ENCODE measurements around the gene SH3RF3.
A peak's percentile ranks its signal among the peaks of the same experiment; 100 is the strongest.

Gene SH3RF3

DNA sequence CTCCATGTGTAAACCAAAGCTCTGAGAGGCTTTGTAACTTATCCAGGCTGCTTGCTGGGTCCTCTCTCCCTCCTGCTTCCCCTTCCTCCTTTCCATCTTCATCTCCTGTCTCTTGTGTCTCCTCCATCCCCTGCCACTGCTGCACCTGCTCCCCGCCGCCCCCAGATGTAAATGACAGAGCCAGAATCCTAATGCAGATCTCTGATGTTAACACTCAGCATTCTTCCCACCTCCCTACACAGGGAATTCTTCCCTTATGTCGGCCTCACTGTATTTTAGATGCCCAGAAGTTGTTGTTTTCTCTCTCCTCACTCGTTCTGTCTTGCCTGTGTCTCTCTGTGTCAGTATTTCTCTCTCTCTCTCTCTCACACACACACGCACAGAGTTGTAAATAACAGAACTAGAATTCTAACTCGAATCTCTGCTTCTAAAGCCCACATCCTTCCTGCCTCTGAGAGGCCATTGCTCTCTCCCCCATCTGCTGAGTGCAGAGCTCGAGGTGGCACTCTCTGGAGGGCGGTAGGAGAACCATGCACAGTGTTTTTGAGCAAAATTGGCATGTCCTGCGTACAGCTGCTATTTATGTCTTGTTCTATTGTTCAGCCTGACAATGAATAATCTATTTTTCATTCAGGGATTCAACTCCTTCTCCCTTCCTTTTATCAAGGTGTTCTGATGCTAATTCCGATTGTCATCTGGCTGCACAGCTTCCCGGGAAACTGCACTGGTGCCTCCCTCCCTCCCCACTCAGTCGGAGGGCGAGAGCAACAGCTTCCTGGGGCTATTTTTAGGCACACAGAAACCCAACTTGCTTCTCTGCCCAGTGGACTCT, 219.9 kb downstream of the SH3RF3 start:
- Histone ChIP-seq H3K4me1 (ENCODE audit: insufficient read depth, poor library complexity, severe bottlenecking) (peaks cover 5% of the 10 kb centered on the region), H3K36me3 (ENCODE audit: low read depth) (no peaks in the 10 kb centered on the region), H3K27me3 (ENCODE audit: insufficient read depth, poor library complexity, severe bottlenecking) (no peaks in the 10 kb centered on the region), H3K9me3 (ENCODE audit: severe bottlenecking) (no peaks in the 10 kb centered on the region), H3K27ac (ENCODE audit: poor library complexity, severe bottlenecking) (no peak overlapping the region), H3K4me3 (ENCODE audit: severe bottlenecking) (no peak overlapping the region)
- TF ChIP-seq CTCF (IDR thresholded peaks at IDR 0.05; ENCODE audit: poor library complexity, severe bottlenecking) = no peak
- no peak for DNase-seq (ENCODE audit: low spot score)
- ATAC-seq (ENCODE audit: low read depth) = no peak

DNA sequence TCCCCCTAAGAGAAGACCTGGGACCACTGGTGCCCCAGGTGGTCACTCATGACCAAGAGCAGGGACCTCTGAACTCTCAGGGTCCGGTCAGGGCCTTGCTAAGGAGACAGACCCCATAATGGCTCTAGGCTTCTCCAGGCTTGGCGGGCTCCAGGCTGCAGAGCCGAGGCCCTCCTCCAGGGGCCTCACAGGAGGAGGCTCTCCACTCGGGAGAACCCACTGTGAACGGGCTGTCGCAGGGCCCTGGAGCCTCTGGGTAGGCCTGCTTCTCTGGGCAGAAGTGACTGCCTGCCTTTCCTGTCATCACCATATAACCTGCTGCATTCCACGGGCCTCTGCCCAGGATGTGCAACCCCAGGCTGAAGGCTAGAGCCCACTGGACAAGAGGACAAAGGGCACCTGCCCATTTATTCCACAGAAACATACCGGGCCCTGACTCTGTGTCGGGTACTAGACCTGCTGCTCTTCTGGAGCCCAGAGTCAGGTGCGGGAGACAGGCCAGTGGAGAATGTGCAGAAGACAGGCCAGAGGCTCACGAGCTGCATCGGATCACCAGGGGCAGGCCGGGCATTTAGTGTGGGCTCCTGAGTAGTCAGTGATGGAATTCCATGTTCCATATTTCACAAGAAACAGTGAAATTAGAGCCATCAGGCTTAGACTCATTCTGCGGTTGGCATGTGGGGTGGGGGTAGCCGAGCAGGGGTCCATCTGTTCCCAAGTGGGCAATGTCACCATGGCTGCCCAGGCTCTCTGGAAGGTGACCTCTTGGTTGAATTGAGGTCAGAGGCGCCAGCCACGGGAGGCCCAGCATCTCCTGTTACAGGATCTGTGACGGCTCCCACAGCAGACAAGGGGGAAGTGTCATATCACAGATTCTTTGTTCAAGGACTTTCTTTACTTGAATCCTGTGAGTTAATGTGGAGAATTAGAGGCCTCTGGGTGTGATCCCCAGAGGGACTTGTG, 220.8 kb downstream of the SH3RF3 start:
- H3K36me3 ChIP-seq (ENCODE audit: low read depth) = no peaks in the 10 kb centered on the region
- H3K9me3 ChIP-seq (ENCODE audit: severe bottlenecking) = no peaks in the 10 kb centered on the region
- DNase-seq (ENCODE audit: low spot score) = no peak
- no peak overlapping the region for H3K27ac ChIP-seq (ENCODE audit: poor library complexity, severe bottlenecking)
- no peaks in the 10 kb centered on the region for H3K27me3 ChIP-seq (ENCODE audit: insufficient read depth, poor library complexity, severe bottlenecking)
- no peak for ATAC-seq (ENCODE audit: low read depth)
- peaks cover 5% of the 10 kb centered on the region for H3K4me1 ChIP-seq (ENCODE audit: insufficient read depth, poor library complexity, severe bottlenecking)
- TF ChIP-seq CTCF (IDR thresholded peaks at IDR 0.05; ENCODE audit: poor library complexity, severe bottlenecking) = no peak
- no peak overlapping the region for H3K4me3 ChIP-seq (ENCODE audit: severe bottlenecking)

DNA sequence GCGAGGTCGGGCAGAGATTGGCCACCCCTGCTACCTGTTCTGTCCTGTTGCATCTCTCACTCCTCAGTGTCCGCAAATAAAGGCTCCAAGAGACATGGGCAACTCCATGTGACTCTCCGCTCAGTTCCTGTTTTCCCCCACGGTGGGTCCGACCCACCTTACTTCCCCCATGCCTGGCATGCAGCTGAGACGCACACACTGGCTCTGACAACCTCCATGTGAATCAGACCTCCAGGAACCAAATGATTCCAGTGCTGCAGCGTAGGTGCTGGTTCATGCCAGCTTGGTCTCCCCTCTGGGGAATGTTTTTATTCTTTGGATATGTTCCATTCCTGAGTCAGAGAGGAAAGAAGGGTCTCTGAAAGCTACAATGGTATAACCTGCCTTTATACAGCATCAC, 221.5 kb downstream of the SH3RF3 start:
- H3K4me1 ChIP-seq (ENCODE audit: insufficient read depth, poor library complexity, severe bottlenecking) = peaks cover 5% of the 10 kb centered on the region
- no peak for TF ChIP-seq CTCF (IDR thresholded peaks at IDR 0.05; ENCODE audit: poor library complexity, severe bottlenecking)
- ATAC-seq (ENCODE audit: low read depth) = no peak
- no peaks in the 10 kb centered on the region for H3K27me3 ChIP-seq (ENCODE audit: insufficient read depth, poor library complexity, severe bottlenecking)
- no peaks in the 10 kb centered on the region for H3K9me3 ChIP-seq (ENCODE audit: severe bottlenecking)
- no peak for DNase-seq (ENCODE audit: low spot score)
- H3K4me3 ChIP-seq (ENCODE audit: severe bottlenecking) = no peak overlapping the region
- no peaks in the 10 kb centered on the region for H3K36me3 ChIP-seq (ENCODE audit: low read depth)
- H3K27ac ChIP-seq (ENCODE audit: poor library complexity, severe bottlenecking) = no peak overlapping the region

DNA sequence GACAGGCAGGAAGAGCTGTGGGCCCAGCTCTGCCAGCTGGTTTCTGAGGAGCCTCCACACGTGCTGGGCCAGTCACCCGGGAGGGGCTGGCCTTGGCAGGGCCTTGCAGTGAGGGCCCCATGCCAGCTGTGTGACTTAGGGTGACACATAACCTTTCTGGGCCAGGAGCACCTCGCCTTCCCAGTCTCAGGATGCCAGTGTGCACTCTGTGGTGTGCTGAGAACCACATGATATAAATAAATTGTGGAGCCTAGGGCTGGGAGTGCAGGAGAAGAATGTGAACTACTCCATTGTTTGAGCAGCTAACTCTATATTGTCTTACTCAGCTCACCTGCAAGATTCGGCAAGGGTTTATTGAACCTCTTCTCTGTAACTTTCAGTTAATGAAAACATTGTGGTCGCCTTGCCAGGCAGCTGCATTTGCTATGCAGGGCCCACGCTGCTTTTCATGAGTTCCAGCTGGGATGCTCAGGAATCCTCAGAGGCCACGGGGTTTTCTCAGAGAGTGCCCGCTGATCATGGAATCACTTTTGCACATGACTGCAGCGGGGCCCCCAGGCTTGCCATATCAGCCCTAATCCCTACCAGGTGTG, 222.3 kb downstream of the SH3RF3 start:
- Histone ChIP-seq H3K9me3 (ENCODE audit: severe bottlenecking) (no peaks in the 10 kb centered on the region), H3K27ac (ENCODE audit: poor library complexity, severe bottlenecking) (peak overlapping the region; percentile 4), H3K27me3 (ENCODE audit: insufficient read depth, poor library complexity, severe bottlenecking) (no peaks in the 10 kb centered on the region), H3K4me3 (ENCODE audit: severe bottlenecking) (no peak overlapping the region), H3K4me1 (ENCODE audit: insufficient read depth, poor library complexity, severe bottlenecking) (peaks cover 5% of the 10 kb centered on the region), H3K36me3 (ENCODE audit: low read depth) (no peaks in the 10 kb centered on the region)
- ATAC-seq (ENCODE audit: low read depth) (peak; percentile 71), DNase-seq (ENCODE audit: low spot score) (no peak)
- no peak for TF ChIP-seq CTCF (IDR thresholded peaks at IDR 0.05; ENCODE audit: poor library complexity, severe bottlenecking)

All from RWPE2 (cell line).